Mesothelial cell of epicardium (in vitro differentiated cells): ENCODE data around the gene GRM8. TPM values are rescaled to one million over a fixed set of nuclear protein-coding genes. Genes with fewer than 3 reads are reported as not detected.
"Not testable (repeated sequence)": the region's sequence is repeated elsewhere in the genome, so short reads cannot be mapped to it uniquely, and the experiment has no call there.

ENCODE experiments used
- DNase-seq, 2 experiments: peaks; one replicate each; pipeline ENCODE4 v3.0.0; 2021; ENCODE audit warnings: low spot score in 2 of 2; ENCODE audit not compliant: unreplicated experiment in 2 of 2
- H3K27ac Mint-ChIP-seq: 2 replicates; pipeline ENCODE4 v1.8.0; 2021; ENCODE audit warnings: mixed read lengths
- H3K27me3 Mint-ChIP-seq: 2 replicates; pipeline ENCODE4 v1.8.0; 2021; ENCODE audit warnings: low read depth, mixed read lengths
- H3K36me3 Mint-ChIP-seq: 2 replicates; pipeline ENCODE4 v1.8.0; 2021; ENCODE audit warnings: mixed read lengths
- H3K4me1 Mint-ChIP-seq: 2 replicates; pipeline ENCODE4 v1.8.0; 2021; ENCODE audit warnings: mixed read lengths
- H3K4me3 Mint-ChIP-seq: 2 replicates; pipeline ENCODE4 v1.8.0; 2021; ENCODE audit warnings: mild to moderate bottlenecking, moderate library complexity, mixed read lengths
- H3K9me3 Mint-ChIP-seq: 2 replicates; pipeline ENCODE4 v1.8.0; 2021; ENCODE audit warnings: mixed read lengths
- total RNA-seq: library from RNA; stranded (reverse); gene quantifications from 3 replicates; pipeline ENCODE4 v1.2.1, GENCODE V29; 2021
- TF ChIP-seq, protein P1 (sequence below): fragments of 200-600 bp; sonication (generic); IDR thresholded peaks from one replicate; pipeline ENCODE4 v1.5.0; 2021; ENCODE audit warnings: antibody characterized with exemption; ENCODE audit not compliant: unreplicated experiment

The GRM8 gene
- total RNA-seq, 1 donor from 2014 or later, result 1.0 TPM

DNA sequence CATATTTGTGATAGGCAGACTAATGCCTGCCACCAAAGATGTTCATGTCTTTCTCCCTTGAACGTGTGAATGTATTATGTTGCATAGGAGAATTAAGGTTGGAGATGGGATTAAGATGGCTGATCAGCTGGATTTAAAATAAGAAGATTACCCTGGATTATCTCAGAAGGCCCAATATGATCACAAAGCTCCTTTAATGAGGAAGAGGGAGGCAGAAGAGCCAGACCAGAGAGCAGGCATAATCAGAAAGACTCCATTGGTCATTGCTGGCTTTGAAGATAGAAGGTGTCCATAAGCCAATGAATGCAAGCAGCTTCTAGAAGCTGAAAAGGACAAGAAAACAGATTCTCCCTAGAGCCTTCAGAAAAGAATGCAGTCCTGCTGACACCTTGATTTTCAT, 410.3 kb downstream of the GRM8 start:
- H3K27me3 Mint-ChIP-seq, result peaks cover 4% of the 10 kb centered on the region
- H3K9me3 Mint-ChIP-seq, result no peaks in the 10 kb centered on the region
- TF ChIP-seq, protein P1, sequence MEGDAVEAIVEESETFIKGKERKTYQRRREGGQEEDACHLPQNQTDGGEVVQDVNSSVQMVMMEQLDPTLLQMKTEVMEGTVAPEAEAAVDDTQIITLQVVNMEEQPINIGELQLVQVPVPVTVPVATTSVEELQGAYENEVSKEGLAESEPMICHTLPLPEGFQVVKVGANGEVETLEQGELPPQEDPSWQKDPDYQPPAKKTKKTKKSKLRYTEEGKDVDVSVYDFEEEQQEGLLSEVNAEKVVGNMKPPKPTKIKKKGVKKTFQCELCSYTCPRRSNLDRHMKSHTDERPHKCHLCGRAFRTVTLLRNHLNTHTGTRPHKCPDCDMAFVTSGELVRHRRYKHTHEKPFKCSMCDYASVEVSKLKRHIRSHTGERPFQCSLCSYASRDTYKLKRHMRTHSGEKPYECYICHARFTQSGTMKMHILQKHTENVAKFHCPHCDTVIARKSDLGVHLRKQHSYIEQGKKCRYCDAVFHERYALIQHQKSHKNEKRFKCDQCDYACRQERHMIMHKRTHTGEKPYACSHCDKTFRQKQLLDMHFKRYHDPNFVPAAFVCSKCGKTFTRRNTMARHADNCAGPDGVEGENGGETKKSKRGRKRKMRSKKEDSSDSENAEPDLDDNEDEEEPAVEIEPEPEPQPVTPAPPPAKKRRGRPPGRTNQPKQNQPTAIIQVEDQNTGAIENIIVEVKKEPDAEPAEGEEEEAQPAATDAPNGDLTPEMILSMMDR, result no peak
- H3K4me3 Mint-ChIP-seq, result no peak overlapping the region
- no peaks in the 10 kb centered on the region for H3K36me3 Mint-ChIP-seq
- no peak overlapping the region for H3K27ac Mint-ChIP-seq
- peaks cover 29% of the 10 kb centered on the region for H3K4me1 Mint-ChIP-seq
- no peak for DNase-seq

DNA sequence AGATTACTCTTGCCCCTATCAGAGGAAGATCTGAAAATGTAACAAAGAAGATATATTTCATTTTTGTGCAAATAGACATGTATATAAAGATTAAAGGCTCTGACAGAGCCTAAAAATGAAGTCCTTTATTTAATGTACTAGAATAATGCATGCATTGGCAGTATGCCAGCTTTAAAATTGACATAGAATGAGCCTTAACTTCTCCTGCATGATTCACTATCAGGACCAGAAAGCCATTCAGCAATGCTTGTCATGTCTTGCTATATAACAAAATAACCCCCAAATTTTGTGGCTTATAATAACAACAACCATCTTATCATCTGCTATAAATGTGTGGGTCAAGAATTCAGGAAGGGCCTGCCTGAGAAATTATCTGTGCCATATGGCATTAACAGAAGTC, 411.9 kb downstream of the GRM8 start:
- Mint-ChIP-seq H3K27me3 (peaks cover 6% of the 10 kb centered on the region), H3K9me3 (no peaks in the 10 kb centered on the region), H3K36me3 (no peaks in the 10 kb centered on the region), H3K27ac (no peak overlapping the region), H3K4me1 (peaks cover 29% of the 10 kb centered on the region), H3K4me3 (no peak overlapping the region)
- DNase-seq, result no peak
- TF ChIP-seq, protein P1, result no peak

DNA sequence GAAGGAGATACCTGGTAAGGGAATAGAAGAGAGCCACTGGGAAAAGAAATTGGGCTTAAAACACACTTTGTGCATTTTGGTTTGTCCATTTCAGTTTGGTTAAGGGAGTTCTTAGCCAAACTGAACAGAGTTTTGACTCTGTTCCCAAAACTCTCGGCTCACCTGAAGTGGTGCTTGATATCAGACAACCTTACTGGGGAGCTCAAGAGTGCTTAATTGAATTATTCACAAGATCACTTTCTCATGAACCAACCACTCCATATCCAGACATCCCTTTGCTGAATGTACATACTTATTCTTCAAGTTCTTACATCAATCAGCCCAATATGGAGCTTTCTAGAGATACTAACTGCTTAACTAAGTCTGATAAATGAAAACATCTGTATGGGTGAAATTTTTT, 413.1 kb downstream of the GRM8 start:
- DNase-seq, result no peak
- no peak overlapping the region for H3K27ac Mint-ChIP-seq
- H3K36me3 Mint-ChIP-seq, result no peaks in the 10 kb centered on the region
- H3K4me3 Mint-ChIP-seq, result no peak overlapping the region
- H3K9me3 Mint-ChIP-seq, result no peaks in the 10 kb centered on the region
- H3K27me3 Mint-ChIP-seq, result peaks cover 4% of the 10 kb centered on the region
- TF ChIP-seq, protein P1, result no peak
- peaks cover 29% of the 10 kb centered on the region for H3K4me1 Mint-ChIP-seq

DNA sequence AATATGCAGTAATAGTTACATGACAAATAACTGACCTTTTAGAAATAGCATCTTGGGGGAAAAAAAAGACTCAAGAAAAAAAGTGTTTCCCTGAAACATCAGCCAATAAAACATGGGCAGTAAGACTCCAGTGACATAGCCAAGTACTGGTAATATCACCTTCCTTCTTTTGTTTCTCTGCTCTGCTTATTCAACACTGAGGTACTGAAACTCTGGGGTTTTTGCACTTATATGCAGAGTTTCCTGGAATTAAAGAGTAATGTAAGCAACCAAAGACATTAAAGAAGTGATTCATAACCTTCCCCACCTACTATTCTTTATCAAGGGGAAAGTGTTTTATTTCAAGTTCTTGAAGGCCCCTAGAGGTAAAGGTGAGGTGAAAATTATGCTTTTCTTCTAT, 414.5 kb downstream of the GRM8 start:
- TF ChIP-seq, protein P1, result no peak
- DNase-seq, result no peak
- peaks cover 15% of the 10 kb centered on the region for H3K4me1 Mint-ChIP-seq
- no peaks in the 10 kb centered on the region for H3K36me3 Mint-ChIP-seq
- H3K4me3 Mint-ChIP-seq, result no peak overlapping the region
- H3K27ac Mint-ChIP-seq, result no peak overlapping the region
- H3K27me3 Mint-ChIP-seq, result peaks cover 9% of the 10 kb centered on the region
- no peaks in the 10 kb centered on the region for H3K9me3 Mint-ChIP-seq

DNA sequence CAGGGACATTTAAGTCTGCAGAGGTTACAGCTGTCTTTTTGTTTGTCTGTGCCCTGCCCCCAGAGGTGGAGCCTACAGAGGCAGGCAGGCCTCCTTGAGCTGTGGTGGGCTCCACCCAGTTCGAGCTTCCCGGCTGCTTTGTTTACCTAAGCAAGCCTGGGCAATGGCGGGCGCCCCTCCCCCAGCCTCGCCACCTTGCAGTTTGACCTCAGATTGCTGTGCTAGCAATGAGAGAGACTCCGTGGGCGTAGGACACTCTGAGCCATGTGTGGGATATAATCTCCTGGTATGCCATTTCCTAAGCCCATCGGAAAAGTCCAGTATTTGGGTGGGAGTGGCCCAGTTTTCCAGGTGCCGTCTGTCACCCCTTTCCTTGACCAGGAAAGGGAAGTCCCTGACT, 421.5 kb downstream of the GRM8 start:
- not testable (repeated sequence) for H3K27ac Mint-ChIP-seq, H3K4me3 Mint-ChIP-seq, H3K36me3 Mint-ChIP-seq, H3K27me3 Mint-ChIP-seq, DNase-seq, H3K4me1 Mint-ChIP-seq
- H3K9me3 Mint-ChIP-seq, result peaks cover 17% of the 10 kb centered on the region

DNA sequence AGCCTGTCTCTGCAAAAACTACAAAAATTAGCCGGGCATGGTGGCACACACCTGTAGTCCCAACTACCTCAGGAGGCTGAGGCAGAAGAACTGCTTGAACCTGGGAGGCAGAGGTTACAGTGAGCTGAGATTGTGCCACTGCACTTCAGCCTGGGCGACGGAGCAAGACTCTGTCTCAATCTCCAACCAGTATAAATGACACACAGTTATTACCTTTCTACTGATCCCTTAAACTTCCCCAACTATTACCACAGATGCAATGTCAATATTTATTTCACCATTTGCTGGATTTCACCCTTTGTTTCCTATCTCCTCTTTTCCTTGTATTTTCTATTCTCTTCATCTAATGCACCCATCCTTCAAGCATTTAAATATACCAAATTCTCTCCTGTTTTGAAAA, 431.8 kb downstream of the GRM8 start:
- peaks cover 24% of the 10 kb centered on the region for H3K27me3 Mint-ChIP-seq
- no peak overlapping the region for H3K27ac Mint-ChIP-seq
- no peaks in the 10 kb centered on the region for H3K36me3 Mint-ChIP-seq
- peaks cover 5% of the 10 kb centered on the region for H3K9me3 Mint-ChIP-seq
- TF ChIP-seq, protein P1, result no peak
- no peak for DNase-seq
- H3K4me3 Mint-ChIP-seq, result no peak overlapping the region
- no peaks in the 10 kb centered on the region for H3K4me1 Mint-ChIP-seq
